ENCODE measurements around the gene SIRT2. TPM values are rescaled to one million over a fixed set of nuclear protein-coding genes. Genes with fewer than 3 reads are reported as not detected.
"Not testable (repeated sequence)": the region's sequence is repeated elsewhere in the genome, so short reads cannot be mapped to it uniquely, and the experiment has no call there.

The SIRT2 gene
- total RNA-seq, 2 experiments from 2014 or later, result 19.4 to 21.2 TPM

DNA sequence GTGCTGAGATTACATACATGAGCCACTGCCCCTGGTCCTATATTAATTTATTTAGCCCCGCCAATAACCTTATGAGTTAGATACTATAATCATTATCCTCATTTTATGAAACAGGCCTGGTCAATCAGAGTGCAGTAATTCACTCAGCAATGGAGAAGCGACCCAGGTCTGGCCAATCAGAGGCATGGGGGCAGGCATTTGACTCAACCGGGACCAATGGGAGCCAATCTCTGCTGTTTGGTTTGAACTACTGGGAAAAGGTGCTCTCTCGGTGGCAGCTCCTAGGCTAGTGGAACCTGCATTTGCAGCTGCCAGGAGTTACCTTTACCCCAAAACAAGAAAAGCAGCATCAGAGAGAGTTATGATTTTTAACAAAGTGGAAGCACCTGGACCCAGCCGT is 6.6 kb downstream of the SIRT2 start:
- H3K4me1 Mint-ChIP-seq, result peaks cover 4% of the 10 kb centered on the region
- H3K36me3 Mint-ChIP-seq, result peaks cover 2% of the 10 kb centered on the region
- H3K4me3 Mint-ChIP-seq, result no peak overlapping the region
- no peak for DNase-seq
- H3K27ac Mint-ChIP-seq, result no peak overlapping the region
- H3K9me3 Mint-ChIP-seq, result no peaks in the 10 kb centered on the region
- H3K27me3 Mint-ChIP-seq, result no peaks in the 10 kb centered on the region

DNA sequence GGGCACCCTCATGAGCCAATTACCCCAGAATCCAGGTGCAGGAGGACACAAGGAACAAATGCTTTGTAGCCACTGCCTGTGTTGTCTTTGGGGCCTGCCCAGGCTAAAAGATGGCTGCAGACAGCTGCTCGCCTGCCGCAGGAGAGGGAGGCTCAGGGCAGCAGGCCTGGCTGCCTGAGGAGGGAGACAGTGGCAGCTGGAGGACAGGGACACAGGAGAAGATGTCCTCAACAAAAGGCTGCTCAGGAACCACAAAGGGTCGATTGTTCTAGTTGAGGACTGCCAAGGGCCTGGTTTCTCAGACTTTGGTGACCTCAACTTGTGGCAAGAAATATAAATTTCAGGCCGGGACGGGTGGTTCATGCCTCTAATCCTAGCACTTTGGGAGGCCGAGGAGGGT is 7.6 kb downstream of the SIRT2 start:
- no peak overlapping the region for H3K27ac Mint-ChIP-seq
- no peaks in the 10 kb centered on the region for H3K27me3 Mint-ChIP-seq
- H3K4me1 Mint-ChIP-seq, result peaks cover 6% of the 10 kb centered on the region
- H3K9me3 Mint-ChIP-seq, result no peaks in the 10 kb centered on the region
- H3K36me3 Mint-ChIP-seq, result peaks cover 2% of the 10 kb centered on the region
- H3K4me3 Mint-ChIP-seq, result no peak overlapping the region
- no peak for DNase-seq

DNA sequence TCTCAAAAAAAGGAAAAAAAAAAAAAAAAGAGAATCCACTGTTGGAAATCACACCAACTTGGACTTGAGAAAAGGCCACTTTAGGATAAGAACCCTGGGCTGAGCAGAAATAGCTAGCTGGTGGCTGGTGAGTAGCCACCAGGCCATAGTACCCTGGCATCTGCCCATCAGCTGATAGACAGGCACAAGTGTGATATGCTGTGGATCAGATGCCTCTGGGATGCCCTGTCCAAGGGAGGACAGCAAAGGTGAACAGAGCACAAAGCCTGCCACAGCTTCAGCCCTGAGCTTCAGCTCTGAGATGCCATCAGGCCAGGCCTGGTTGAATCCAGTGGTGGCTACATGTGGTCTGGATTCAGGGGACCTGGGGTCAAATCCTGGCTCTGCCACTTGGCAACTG is 8.7 kb downstream of the SIRT2 start:
- no peak for DNase-seq
- H3K27ac Mint-ChIP-seq, result no peak overlapping the region
- peaks cover 6% of the 10 kb centered on the region for H3K4me1 Mint-ChIP-seq
- H3K27me3 Mint-ChIP-seq, result no peaks in the 10 kb centered on the region
- no peaks in the 10 kb centered on the region for H3K9me3 Mint-ChIP-seq
- peaks cover 2% of the 10 kb centered on the region for H3K36me3 Mint-ChIP-seq
- no peak overlapping the region for H3K4me3 Mint-ChIP-seq

DNA sequence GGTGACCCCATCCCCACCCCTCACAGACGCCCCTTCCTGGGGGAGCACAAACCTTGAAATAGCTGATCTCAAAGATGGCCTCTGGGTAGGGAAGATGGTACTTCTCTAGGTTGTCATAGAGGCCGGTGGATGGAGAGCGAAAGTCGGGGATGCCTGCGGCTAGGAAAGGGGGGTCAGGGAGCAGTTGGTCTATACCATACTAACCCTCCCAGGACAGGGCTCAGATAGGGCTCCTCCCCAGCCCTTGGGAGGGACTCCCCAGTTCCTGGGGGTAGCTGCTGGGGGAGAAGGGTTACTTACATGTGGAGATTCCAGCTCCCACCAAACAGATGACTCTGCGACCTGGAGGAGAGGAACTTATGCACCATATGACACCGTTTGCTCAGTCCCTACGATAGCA is 9.6 kb downstream of the SIRT2 start:
- no peak overlapping the region for H3K4me3 Mint-ChIP-seq
- DNase-seq, result no peak
- H3K36me3 Mint-ChIP-seq, result peaks cover 2% of the 10 kb centered on the region
- peaks cover 6% of the 10 kb centered on the region for H3K4me1 Mint-ChIP-seq
- H3K27ac Mint-ChIP-seq, result no peak overlapping the region
- H3K9me3 Mint-ChIP-seq, result no peaks in the 10 kb centered on the region
- H3K27me3 Mint-ChIP-seq, result no peaks in the 10 kb centered on the region

DNA sequence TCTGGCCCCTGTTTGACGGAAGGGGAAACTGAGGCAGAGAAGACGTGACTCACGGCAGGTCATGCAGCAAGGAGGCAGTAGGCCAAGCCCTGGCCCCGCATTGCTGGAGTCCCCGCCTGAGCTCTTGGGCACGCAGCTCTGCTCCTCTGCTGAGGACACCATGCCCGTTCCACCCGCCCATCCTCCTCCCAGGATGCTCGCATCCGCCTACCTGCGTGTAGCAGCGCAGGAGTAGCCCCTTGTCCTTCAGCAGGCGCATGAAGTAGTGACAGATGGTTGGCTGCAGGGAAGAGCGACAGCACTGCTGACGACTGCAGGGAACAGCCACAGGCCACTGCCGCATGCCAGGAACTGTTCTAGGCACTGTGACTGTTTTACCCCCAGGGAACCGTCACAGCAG is 10.5 kb downstream of the SIRT2 start:
- H3K4me3 Mint-ChIP-seq, result no peak overlapping the region
- no peaks in the 10 kb centered on the region for H3K27me3 Mint-ChIP-seq
- H3K9me3 Mint-ChIP-seq, result no peaks in the 10 kb centered on the region
- H3K36me3 Mint-ChIP-seq, result peaks cover 2% of the 10 kb centered on the region
- H3K27ac Mint-ChIP-seq, result no peak overlapping the region
- DNase-seq, result no peak
- peaks cover 6% of the 10 kb centered on the region for H3K4me1 Mint-ChIP-seq

DNA sequence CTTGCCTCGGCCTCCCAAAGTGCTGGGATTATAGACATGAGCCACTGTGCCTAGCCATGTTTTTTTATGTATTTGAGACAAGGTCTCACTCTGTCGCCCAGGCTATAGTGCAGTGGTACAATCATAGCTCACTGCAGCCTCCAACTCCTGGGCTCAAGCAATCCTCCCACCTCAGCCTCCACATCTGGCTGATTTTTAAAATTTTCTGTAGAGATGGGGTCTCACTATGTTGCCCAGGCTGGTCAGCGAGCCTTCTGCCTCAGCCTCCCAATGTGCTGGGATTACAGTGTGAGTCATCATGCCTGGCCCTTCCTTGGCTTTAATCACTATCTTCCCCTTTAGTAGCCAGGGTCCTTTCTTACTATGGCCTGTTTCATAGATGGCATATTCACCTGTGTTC is 14.7 kb downstream of the SIRT2 start:
- not testable (repeated sequence) for H3K4me3 Mint-ChIP-seq, H3K9me3 Mint-ChIP-seq, H3K27ac Mint-ChIP-seq, H3K27me3 Mint-ChIP-seq, H3K4me1 Mint-ChIP-seq, DNase-seq, H3K36me3 Mint-ChIP-seq

DNA sequence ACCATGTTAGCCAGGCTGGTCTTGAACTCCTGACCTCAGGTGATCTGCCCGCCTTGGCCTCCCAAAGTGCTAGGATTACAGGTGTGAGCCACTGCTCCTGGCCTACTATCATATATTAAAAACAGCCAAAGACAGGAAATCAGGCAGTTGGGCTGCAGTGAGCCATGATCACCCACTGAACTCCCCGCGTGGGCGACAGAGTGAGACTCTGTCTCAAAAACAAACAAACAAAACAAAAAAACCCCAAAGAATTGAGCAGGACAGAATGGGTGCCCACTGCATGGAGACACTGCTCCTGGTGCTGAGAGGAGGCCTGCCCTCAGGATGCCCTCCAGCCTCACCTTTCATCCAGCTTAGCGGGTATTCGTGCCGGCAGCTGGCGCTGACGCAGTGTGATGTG is 16.1 kb downstream of the SIRT2 start:
- no peaks in the 10 kb centered on the region for H3K9me3 Mint-ChIP-seq
- no peak overlapping the region for H3K4me3 Mint-ChIP-seq
- H3K4me1 Mint-ChIP-seq, result peaks cover 17% of the 10 kb centered on the region
- no peaks in the 10 kb centered on the region for H3K36me3 Mint-ChIP-seq
- DNase-seq, result no peak
- H3K27me3 Mint-ChIP-seq, result no peaks in the 10 kb centered on the region
- no peak overlapping the region for H3K27ac Mint-ChIP-seq

DNA sequence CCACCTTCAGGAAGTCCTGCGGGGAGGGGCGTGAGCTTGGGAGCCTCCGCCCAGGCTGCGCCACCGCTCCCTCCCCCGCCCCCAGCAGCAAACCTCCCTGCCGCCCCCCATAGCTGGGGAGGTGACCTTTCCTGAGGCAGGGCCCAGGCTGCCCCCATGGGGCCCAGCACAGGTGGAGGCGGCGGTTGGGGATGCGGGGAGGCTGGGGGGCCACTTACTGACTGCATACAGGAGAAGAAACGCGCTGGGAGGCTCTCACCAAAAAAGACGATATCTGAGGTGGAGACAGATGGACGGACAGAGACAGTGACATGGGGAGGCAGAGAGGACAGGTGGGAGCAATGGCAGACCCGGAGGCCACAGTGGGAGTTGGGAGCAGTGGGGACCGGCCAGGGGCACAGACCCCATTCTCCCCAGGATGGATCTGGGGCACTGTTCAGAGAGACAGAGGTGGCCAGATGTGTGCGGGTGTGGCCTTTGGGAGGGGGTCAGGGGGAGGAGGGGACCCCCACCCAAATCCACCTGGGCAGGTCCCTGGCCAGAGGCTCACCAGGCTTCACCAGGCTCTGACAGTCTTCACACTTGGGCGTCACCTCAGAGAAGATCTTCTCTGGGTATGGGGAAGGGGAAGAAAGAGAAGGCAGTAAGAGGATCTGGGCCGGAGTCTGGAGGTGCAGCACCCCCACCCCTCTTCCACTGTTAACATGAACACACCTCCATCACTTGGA is 18.4 kb downstream of the SIRT2 start:
- no peaks in the 10 kb centered on the region for H3K9me3 Mint-ChIP-seq
- no peak overlapping the region for H3K4me3 Mint-ChIP-seq
- no peaks in the 10 kb centered on the region for H3K27me3 Mint-ChIP-seq
- H3K4me1 Mint-ChIP-seq, result peaks cover 24% of the 10 kb centered on the region
- peaks cover under 1% of the 10 kb centered on the region for H3K36me3 Mint-ChIP-seq
- H3K27ac Mint-ChIP-seq, result peak overlapping the region; percentile 65
- no peak for DNase-seq

DNA sequence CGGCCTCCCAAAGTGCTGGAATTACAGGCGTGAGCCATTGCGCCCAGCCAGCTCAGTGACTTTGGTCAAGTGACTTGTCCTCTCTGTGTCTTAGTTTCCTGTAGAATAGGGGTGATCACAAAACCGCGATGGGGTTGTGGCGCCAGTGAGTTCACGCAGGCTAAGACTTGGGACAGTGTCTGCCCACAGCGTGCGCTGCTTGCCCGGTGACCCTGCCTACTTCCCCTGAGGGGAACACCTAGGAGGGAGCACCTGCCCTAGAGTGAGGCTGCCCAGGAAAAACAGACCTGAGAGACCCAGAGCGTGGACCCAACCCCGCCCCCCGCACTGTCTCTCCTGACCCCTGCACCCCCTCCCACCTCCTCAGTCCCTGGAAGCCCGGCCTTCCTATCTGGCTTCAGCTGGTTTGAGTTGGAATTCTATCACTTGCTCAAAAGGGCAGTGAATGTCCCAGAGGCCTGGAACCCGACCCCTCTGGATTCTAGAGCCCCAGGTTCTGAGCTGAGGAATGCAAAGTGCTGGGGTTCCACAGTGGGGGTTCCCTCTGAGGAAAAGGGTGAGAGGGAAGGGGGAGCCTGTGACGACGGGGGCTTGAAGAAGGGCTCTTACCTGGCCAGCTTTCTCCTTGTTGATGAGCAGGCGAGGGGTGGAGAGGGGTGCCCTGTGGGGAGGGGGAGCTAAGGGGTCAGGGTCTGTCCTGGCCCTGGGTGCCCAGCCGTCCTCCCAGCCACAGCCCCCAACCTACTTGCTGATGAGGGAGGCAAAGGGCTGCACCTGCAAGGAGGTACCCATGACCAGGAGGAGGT is 19.1 kb downstream of the SIRT2 start:
- Mint-ChIP-seq H3K27me3 (no peaks in the 10 kb centered on the region), H3K4me1 (peaks cover 24% of the 10 kb centered on the region), H3K36me3 (peaks cover 2% of the 10 kb centered on the region), H3K4me3 (no peak overlapping the region), H3K9me3 (no peaks in the 10 kb centered on the region), H3K27ac (peak overlapping the region; percentile 62)
- no peak for DNase-seq

DNA sequence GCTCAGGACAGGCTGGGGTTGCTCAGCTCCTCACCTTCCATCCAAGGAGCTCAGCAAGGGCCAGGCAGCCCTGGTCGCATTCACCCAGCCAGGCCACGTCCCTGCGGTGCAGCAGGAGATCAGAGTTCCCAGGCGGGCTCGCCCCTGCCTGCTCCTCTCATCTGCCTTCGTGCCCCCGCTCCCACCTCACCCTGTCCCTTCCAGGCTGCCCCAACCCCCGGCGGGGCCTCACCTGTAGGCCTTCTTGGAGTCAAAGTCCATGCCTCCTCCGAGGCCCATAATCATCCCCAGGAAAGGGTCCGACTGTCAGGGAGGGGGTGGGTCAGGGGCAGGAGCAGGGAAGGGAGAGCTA is 20.0 kb downstream of the SIRT2 start:
- Mint-ChIP-seq H3K27ac (no peak overlapping the region), H3K36me3 (peaks cover 2% of the 10 kb centered on the region), H3K9me3 (no peaks in the 10 kb centered on the region), H3K4me3 (no peak overlapping the region), H3K4me1 (peaks cover 24% of the 10 kb centered on the region), H3K27me3 (no peaks in the 10 kb centered on the region)
- no peak for DNase-seq

DNA sequence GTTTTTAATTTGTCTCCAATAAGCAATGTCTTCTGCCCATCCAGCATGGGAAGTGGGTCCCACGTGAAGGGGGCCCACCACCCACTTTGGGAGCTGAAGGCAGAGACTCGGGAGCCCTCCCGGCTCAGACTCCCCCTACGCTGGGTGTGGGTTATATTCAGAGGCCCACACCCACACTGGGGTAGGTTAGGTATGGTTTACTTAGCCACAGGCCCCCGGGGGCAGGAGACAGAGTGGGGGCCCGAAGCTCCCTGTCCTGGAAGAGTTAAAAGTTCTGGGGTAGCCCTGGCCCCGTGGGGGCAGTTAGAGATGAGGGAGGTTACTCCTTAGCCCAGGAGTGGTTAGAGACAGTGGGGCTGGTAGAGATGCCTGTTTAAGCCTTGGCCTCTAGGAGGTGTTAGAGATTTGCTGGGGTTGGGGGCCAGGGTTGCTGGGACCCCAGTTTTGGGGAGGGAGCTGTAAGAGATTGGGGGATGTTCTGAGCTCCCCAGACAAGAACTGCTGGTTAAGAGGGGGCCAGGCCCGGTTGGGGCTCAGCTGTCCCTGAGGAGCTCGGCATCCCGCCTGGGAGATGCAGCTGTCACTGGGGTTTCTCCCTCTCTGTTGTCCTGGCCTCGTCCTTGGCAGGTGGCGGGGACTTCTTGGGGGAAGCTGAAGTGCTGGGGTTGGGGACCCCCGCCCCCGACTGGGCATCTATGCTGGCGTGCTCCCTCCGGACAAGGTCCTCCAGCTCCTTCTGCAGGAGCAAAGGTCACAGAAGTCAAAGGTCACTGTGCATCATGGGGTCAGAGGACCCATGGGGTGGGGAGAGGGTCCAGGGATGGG is 20.6 kb downstream of the SIRT2 start:
- no peaks in the 10 kb centered on the region for H3K27me3 Mint-ChIP-seq
- H3K4me3 Mint-ChIP-seq, result peak overlapping the region; percentile 91
- peak overlapping the region; percentile 95 for H3K27ac Mint-ChIP-seq
- DNase-seq, result no peak
- peaks cover 2% of the 10 kb centered on the region for H3K36me3 Mint-ChIP-seq
- no peaks in the 10 kb centered on the region for H3K9me3 Mint-ChIP-seq
- peaks cover 24% of the 10 kb centered on the region for H3K4me1 Mint-ChIP-seq

DNA sequence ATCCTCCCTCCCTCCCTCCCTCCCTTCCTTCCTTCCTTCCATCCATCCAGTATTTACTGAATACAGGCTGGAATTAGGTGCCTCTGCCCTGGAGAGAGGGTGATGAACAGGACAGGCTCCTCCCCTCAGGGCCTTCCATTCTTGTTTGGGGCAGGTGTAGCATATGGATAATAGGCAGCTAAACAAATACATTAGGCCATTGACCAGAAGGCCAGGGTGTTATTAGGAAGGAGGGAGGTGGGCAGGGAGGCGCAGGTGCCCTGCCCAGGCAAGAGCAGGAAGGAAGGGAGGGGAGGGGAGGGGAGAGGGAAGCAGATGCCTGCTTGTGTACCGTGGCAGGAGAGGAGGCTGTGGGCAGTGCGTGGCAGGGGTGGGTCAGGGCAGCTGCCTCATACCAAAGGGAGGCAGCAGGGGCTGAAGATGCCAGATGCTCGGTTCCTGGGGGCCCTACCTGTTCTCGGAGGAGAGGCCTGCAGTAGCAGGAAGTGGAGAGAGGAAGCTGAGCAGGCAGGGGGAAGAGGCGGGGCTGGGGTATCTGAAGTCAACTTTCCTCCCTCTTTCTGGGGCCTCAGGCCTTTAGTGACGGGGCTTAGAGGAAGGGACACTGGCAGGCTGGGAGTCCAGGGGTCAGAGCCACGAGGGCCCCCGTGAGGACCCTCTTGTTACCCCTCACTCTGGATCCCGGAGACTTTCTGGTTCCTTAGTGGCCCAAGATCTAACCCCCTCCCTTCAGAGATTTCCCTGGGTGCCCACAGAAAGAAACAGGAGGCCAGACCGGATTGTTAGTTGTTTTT is 21.4 kb downstream of the SIRT2 start, which contains the start of gene RINL:
Gene RINL (minus strand): TSS at position 495 of the 794 bp plus-strand sequence. CDS start 1,533 bp downstream, outside the sequence.
- Mint-ChIP-seq H3K4me3 (peak within 1 kb of the TSS; percentile 91), H3K27me3 (no peaks in the 10 kb centered on the region), H3K27ac (peak within 1 kb of the TSS; percentile 95), H3K4me1 (peaks cover 24% of the 10 kb centered on the region), H3K36me3 (peaks cover 2% of the 10 kb centered on the region), H3K9me3 (no peaks in the 10 kb centered on the region)
- peak; percentile 71 for DNase-seq

DNA sequence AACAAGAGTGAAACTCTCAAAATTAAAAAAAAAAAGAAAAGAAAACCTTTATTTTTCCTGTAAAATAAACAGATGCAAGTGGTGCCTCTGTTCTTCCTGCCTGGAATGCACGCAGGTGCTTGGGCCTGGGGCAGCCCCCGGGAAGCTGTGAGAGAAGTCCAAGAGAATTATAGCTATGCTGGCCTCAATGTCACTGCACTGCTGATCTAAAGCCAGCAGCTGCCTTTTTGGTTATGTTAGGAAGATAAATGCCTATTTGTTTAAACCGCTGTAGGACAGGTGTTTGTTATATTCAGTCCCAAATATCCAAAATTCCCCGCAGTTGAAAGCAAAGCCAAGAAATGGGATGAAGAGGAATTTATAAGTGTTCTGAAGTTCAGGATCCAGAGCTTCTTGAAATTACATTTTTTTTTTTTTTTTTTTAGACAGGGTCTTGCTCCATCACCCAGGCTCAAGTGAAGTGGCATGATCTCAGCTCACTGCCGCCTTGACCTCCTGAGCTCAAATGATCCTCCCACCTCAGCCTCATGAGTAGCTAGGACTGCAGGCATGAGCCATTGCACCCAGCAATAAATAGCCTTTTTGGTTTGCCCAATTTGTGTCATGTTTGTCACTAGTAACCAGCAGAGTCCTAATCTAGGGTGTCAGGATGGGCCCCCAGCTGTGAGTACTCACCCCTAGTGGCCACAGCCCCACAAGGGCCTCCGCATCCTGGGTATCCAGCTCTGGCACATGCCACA is 23.6 kb downstream of the SIRT2 start:
- Mint-ChIP-seq H3K27ac (peak overlapping the region; percentile 43), H3K27me3 (no peaks in the 10 kb centered on the region), H3K9me3 (no peaks in the 10 kb centered on the region), H3K36me3 (peaks cover 5% of the 10 kb centered on the region), H3K4me1 (peaks cover 22% of the 10 kb centered on the region), H3K4me3 (no peak overlapping the region)
- no peak for DNase-seq

DNA sequence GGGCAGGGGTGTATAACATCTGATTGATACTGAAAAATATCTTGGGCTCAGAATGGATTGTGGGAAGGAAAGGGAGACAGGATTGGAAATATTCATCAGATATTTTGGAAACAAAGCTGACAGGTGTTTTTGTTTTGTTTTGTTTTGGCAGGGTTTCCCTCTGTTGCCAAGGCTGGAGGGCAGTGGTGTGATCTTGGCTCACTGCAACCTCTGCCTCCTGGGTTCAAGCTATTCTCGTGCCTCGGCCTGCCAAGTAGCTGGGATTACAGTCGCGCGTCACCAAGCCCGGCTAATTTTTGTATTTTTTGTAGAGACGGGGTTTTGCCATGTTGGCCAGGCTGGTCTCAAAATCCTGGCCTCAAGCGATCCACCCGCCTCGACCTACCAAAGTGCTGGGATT is 26.0 kb downstream of the SIRT2 start:
- not testable (repeated sequence) for H3K4me3 Mint-ChIP-seq, H3K27me3 Mint-ChIP-seq, DNase-seq, H3K9me3 Mint-ChIP-seq, H3K27ac Mint-ChIP-seq
- peaks cover 23% of the 10 kb centered on the region for H3K36me3 Mint-ChIP-seq
- H3K4me1 Mint-ChIP-seq, result peaks cover 25% of the 10 kb centered on the region

All from activated naive CD8-positive, alpha-beta T cell treated with anti-CD3 and anti-CD28 coated beads for 36 hours (primary cell).